Stimulated activated CD8-positive, alpha-beta memory T cell treated with anti-CD3 and anti-CD28 coated beads, Interleukin-15, amount 100 ng/mL, for 4 hours (primary cell): ENCODE measurements around the gene ING5.
A peak's percentile ranks its signal among the peaks of the same experiment; 100 is the strongest.

Source experiments
- DNase-seq, 2 donors: peaks; one replicate each; pipeline ENCODE4 v3.0.0-alpha.2; 2020; ENCODE audit warnings: low read depth in 2 of 2

ING5 gene

GRCh38 chr2:241706537-241706936, 4.7 kb downstream of the ING5 start:
- no peak for DNase-seq

- no peak for DNase-seq
Observed at GRCh38 chr2:241708879-241709278, 7.0 kb downstream of the ING5 start.

- no peak for DNase-seq
Observed at GRCh38 chr2:241719093-241719492, 17.3 kb downstream of the ING5 start.

- DNase-seq = no peak
Observed at GRCh38 chr2:241720099-241720498, 18.3 kb downstream of the ING5 start.

GRCh38 chr2:241720560-241720959, 18.7 kb downstream of the ING5 start:
- DNase-seq = no peak

- DNase-seq = no peak
Observed at GRCh38 chr2:241721852-241722251, 20.0 kb downstream of the ING5 start.

- no peak for DNase-seq
Observed at GRCh38 chr2:241722896-241723454, 21.1 kb downstream of the ING5 start.

- DNase-seq = no peak
Observed at GRCh38 chr2:241724259-241724974, 22.6 kb downstream of the ING5 start.

- DNase-seq = no peak
Observed at GRCh38 chr2:241724975-241725870, 23.4 kb downstream of the ING5 start.

GRCh38 chr2:241726459-241726858, 24.6 kb downstream of the ING5 start:
- DNase-seq = no peak

- DNase-seq = no peak
Observed at GRCh38 chr2:241728000-241728399, 26.2 kb downstream of the ING5 start.

- DNase-seq = no peak
Observed at GRCh38 chr2:241728627-241729026, 26.8 kb downstream of the ING5 start.

- no peak for DNase-seq
Observed at GRCh38 chr2:241729868-241730267, 28.0 kb downstream of the ING5 start.

- DNase-seq = no peak
Observed at GRCh38 chr2:241730671-241731293, 28.9 kb downstream of the ING5 start.

- DNase-seq = peak in 1 of 2 donors; percentile 23
Observed at GRCh38 chr2:241732513-241733186, 30.8 kb downstream of the ING5 start.

- no peak for DNase-seq
Observed at GRCh38 chr2:241733391-241734207, 31.8 kb downstream of the ING5 start.

GRCh38 chr2:241734208-241734466, 32.3 kb downstream of the ING5 start:
- no peak for DNase-seq

- peak; percentile 81 to 85 for DNase-seq
Observed at GRCh38 chr2:241734467-241735208, 32.8 kb downstream of the ING5 start, which contains the start of gene D2HGDH. TSS of gene D2HGDH (plus strand) at chr2:241734630. CDS start at chr2:241735225, 595 bp downstream.

- no peak for DNase-seq
Observed at GRCh38 chr2:241736111-241736510, 34.3 kb downstream of the ING5 start.

GRCh38 chr2:241738040-241738686, 36.3 kb downstream of the ING5 start:
- DNase-seq = no peak
